ENCODE data around the gene ADAMTS10.
"Not testable (repeated sequence)": the region's sequence is repeated elsewhere in the genome, so short reads cannot be mapped to it uniquely, and the experiment has no call there.

ADAMTS10 gene

DNA sequence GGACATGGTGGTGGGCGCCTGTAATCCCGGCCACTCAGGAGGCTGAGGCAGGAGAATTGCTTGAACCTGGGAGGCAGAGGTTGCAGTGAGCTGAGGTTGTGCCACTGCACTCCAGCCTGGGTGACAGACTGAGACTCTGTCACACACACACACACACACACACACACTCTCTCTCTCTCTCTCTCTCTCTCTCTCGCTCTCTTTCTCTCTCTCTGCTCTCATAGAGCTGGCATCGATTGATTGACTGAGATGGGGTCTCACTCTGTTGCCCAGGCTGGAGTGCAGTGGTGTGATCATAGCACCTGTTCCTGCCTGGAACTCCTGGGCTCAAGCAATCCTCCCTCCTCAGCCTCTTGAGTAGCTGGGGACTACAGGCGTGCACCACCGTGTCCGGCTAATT is 56.8 kb downstream of the ADAMTS10 start:
- DNase-seq: not testable (repeated sequence)

GRCh38 chr19:8552810-8553209 is 57.7 kb downstream of the ADAMTS10 start:
- DNase-seq: no peak

DNA sequence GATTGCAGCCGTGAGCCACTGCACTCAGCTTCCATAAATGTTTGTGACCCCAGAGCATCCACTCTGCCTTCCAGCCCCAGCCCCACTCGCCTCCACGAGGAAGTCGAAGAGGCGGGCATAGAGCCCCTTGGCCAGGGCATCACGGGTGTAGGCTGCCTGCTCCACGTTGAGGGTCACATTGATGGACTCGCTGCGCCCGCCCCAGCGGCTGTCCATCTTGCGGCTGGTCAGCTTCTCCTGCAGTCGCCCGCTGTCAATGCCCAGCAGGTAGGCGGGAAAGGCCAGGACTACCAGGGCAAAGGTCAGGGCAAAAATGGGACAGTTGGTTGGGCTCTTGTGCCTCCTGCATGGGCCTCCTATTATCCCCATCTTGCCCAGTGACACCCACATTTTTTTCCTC is 60.4 kb downstream of the ADAMTS10 start:
- no peak for DNase-seq

- DNase-seq: no peak
Measured at GRCh38 chr19:8545743-8546142, 64.8 kb downstream of the ADAMTS10 start.

DNA sequence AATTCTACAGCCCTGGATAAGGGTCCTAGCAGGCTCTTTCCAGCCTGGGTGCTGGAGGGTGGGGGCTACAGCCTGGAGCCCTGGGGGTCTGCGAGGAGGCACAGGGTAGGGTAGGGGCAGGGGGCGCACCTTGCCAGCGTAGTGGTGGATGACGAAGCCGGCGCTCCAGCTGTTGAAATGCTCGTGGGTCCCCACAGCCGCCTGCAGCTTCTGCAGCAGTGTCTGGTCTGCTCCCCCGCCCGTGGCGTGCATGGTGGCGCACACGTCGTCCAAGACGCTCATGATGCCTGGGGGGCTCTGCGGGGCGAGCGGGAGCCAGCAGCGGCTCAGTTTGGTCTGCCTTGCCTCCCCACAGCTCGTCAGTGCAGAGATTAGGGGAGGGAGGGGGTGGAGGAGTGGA is 66.3 kb downstream of the ADAMTS10 start:
- no peak for DNase-seq

GRCh38 chr19:8539621-8540149 is 70.8 kb downstream of the ADAMTS10 start:
- no peak for DNase-seq

- DNase-seq: no peak
Measured at GRCh38 chr19:8537099-8537498, 73.4 kb downstream of the ADAMTS10 start.

DNA sequence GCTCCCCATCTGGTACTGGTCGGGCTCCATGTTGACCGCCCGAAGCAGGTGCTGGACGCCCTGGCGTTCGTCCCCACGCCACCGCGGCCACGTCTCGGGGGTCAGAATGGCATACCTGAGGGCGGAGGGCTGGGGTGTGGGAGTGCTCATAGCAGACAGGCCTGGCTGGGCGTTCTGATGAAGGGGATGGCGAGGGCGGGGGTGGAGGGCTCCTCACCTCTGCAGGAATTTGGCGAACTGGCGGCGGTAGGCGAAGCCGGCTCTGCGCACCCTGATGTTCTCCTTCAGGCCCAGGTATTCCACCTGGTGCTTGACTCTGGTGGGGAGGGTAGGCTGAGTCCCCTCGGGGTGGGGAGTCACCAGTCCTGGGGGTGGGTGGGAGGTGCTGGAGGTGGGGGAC is 74.2 kb downstream of the ADAMTS10 start:
- no peak for DNase-seq

DNA sequence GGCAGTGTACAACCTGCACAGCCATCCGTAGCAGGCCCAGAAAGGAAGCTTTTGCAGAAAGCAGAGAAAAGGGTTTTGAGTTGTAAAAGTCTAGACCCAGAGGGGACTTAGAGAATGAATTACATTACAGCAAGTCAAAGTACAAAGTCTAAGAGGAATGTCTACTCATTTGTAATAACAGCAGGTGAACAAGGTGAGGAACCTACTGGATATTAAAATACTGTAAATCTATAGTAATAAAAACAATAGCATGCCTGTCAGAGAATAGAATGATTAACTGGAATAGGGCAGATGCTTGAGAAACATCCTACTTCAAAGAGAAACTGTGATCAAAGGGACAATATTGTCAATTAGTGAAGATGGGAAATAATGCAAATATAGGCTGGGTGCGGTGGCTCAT is 78.3 kb downstream of the ADAMTS10 start:
- no peak for DNase-seq

DNA sequence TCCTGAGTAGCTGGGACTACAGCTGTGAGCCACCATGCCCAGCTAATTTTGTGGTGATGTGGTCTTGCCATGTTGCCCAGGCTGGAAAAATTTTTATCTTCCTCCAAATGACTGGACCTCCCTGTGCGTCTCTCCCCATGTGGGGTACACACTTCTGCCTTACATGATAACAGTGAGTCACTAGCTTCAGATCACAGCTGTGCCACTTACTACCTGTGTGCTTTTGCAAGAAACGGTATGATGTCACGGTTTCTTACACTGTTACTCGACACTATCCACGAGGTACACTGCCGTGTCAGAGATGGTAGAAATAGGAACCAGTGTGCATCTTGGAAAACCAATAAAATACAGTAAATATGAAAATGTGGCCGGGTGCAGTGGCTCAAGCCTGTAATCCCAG is 79.0 kb downstream of the ADAMTS10 start:
- no peak for DNase-seq
